HL-60 (cell line): ENCODE measurements around the gene PYM1.

Experiments used
- DNase-seq, 2 experiments: peaks; one replicate each; pipeline ENCODE4 v3.0.0-alpha.2; 2010 to 2020; ENCODE audit warnings: low read depth in 1 of 2, low spot score in 1 of 2
- H3K27ac ChIP-seq: fragments of 250-450 bp; sonication (Bioruptor Pico); replicated peaks from 2 replicates; pipeline ENCODE4 v1.5.1; 2020; ENCODE audit warnings: mild to moderate bottlenecking, moderate library complexity
- H3K27me3 ChIP-seq: fragments of 250-450 bp; sonication (Bioruptor Pico); 2 replicates; pipeline ENCODE4 v1.5.1; 2021; ENCODE audit warnings: mild to moderate bottlenecking, moderate library complexity; ENCODE audit not compliant: insufficient read depth, poor library complexity, severe bottlenecking
- H3K4me3 ChIP-seq: replicated peaks from 2 replicates; pipeline ENCODE4 v1.5.1; 2011; ENCODE audit warnings: mild to moderate bottlenecking, control low read depth, low read length; ENCODE audit not compliant: insufficient read depth
- CTCF ChIP-seq: IDR thresholded peaks from one replicate; pipeline ENCODE4 v1.5.1; 2011; ENCODE audit warnings: low read length, control low read depth, inconsistent platforms; ENCODE audit not compliant: insufficient read depth
- GABPA ChIP-seq: IDR thresholded peaks from 2 replicates; pipeline ENCODE4 v1.6.1; 2012; ENCODE audit warnings: low read depth
- POLR2AphosphoS5 ChIP-seq: IDR thresholded peaks from 2 replicates; pipeline ENCODE4 v1.6.1; 2012; ENCODE audit warnings: low read depth
- REST ChIP-seq: IDR thresholded peaks from 2 replicates; pipeline ENCODE4 v1.6.1; 2012; ENCODE audit warnings: low read depth; ENCODE audit not compliant: insufficient replicate concordance
- SPI1 ChIP-seq: IDR thresholded peaks from 2 replicates; pipeline ENCODE4 v1.6.1; 2012; ENCODE audit warnings: low read depth, mild to moderate bottlenecking, borderline replicate concordance

Gene PYM1

GRCh38 chr12:55862286-55862685 lies 65.4 kb downstream of the PYM1 start:
- no peak for TF ChIP-seq SPI1
- no peak for TF ChIP-seq POLR2AphosphoS5
- TF ChIP-seq CTCF, result no peak
- no peak for TF ChIP-seq REST
- TF ChIP-seq GABPA, result no peak
- Histone ChIP-seq H3K27ac (no peak overlapping the region), H3K27me3 (no peaks in the 10 kb centered on the region), H3K4me3 (no peak overlapping the region)
- no peak for DNase-seq

GRCh38 chr12:55861871-55862270 lies 65.8 kb downstream of the PYM1 start:
- TF ChIP-seq REST (no peak), CTCF (no peak), GABPA (no peak), SPI1 (no peak), POLR2AphosphoS5 (no peak)
- Histone ChIP-seq H3K27me3 (no peaks in the 10 kb centered on the region), H3K27ac (no peak overlapping the region), H3K4me3 (no peak overlapping the region)
- no peak for DNase-seq

- Histone ChIP-seq H3K4me3 (no peak overlapping the region), H3K27ac (no peak overlapping the region), H3K27me3 (no peaks in the 10 kb centered on the region)
- no peak for TF ChIP-seq CTCF
- TF ChIP-seq GABPA, result no peak
- TF ChIP-seq SPI1, result no peak
- TF ChIP-seq REST, result no peak
- no peak for TF ChIP-seq POLR2AphosphoS5
- DNase-seq, result no peak
These were observed 66.3 kb downstream of the PYM1 start for GRCh38 chr12:55861396-55861795.
